Measurements from ENCODE around the gene PILRA. TPM values are rescaled to one million over a fixed set of nuclear protein-coding genes. Genes with fewer than 3 reads are reported as not detected.

The PILRA gene
- total RNA-seq, 4 donors from 2014 or later, result 3.3 to 20.6 (median 6.7) TPM

DNA sequence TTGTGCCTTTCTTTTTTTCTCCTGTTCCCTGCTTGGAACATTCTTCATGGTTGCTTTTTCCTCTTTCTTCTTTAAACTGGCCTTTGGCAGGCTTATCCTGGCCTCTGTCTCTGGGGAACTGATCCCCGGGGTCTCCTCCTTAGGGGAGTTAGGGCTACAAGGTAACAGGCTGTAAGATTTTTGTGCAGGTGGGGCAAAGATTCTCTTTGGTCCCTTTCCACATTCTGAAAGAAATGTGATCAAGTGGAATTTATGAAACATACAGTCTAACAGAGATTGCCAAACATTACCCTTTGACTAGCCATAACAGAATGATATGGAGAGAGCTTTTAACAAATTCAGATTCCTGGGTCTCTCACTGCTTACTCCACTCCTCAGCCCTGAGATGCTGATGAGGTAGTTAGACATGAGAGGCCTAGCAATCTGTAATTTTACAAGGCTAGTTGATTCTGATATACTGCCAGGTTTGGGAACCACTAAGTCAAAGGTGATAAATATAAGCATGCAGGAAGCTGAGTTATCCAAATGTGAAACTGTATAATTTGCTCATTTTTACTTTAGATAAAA lies 46.5 kb downstream of the PILRA start:
- no peak for DNase-seq
- Histone ChIP-seq H3K4me1 (no peaks in the 10 kb centered on the region), H3K27me3 (no peaks in the 10 kb centered on the region), H3K9me3 (no peaks in the 10 kb centered on the region), H3K4me3 (no peak overlapping the region), H3K36me3 (no peaks in the 10 kb centered on the region), H3K27ac (no peak overlapping the region)
- intact Hi-C loops (cut with DNase I; ENCODE audit: low total_unique reads), result no loop called here
- TF ChIP-seq, protein P1, sequence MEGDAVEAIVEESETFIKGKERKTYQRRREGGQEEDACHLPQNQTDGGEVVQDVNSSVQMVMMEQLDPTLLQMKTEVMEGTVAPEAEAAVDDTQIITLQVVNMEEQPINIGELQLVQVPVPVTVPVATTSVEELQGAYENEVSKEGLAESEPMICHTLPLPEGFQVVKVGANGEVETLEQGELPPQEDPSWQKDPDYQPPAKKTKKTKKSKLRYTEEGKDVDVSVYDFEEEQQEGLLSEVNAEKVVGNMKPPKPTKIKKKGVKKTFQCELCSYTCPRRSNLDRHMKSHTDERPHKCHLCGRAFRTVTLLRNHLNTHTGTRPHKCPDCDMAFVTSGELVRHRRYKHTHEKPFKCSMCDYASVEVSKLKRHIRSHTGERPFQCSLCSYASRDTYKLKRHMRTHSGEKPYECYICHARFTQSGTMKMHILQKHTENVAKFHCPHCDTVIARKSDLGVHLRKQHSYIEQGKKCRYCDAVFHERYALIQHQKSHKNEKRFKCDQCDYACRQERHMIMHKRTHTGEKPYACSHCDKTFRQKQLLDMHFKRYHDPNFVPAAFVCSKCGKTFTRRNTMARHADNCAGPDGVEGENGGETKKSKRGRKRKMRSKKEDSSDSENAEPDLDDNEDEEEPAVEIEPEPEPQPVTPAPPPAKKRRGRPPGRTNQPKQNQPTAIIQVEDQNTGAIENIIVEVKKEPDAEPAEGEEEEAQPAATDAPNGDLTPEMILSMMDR (IDR thresholded peaks at IDR 0.05), result no peak
- TF ChIP-seq POLR2A (IDR thresholded peaks at IDR 0.05), result no peak

DNA sequence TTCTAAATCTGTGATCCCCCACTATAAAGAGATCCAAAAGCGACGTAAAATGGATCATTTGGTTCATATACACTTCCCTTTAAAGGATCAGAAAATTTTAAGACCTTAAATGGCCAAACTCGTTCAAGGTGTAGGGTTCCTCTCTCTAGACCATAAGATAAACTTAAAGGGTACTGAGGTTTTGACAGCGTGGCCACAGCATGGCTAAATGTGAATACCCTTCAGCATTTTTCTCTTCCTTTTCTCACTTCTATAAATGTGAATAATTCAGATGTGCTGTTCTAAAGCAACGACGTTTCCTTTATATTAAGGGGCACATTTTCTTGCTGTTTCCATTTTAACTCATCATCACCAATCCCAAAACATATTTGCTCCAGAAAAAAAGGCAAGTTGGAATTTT lies 50.0 kb downstream of the PILRA start:
- peaks cover 0 to 5% of the 10 kb centered on the region in 2 donors for H3K4me1 ChIP-seq
- H3K36me3 ChIP-seq, result no peaks in the 10 kb centered on the region
- H3K27me3 ChIP-seq, result no peaks in the 10 kb centered on the region
- TF ChIP-seq, protein P1 (IDR thresholded peaks at IDR 0.05), result no peak
- TF ChIP-seq POLR2A (IDR thresholded peaks at IDR 0.05), result no peak
- no peak overlapping the region for H3K27ac ChIP-seq
- no peak for DNase-seq
- no peaks in the 10 kb centered on the region for H3K9me3 ChIP-seq
- no peak overlapping the region for H3K4me3 ChIP-seq
- intact Hi-C loops (cut with DNase I; ENCODE audit: low total_unique reads), result no loop called here

GRCh38 chr7:100425347-100425746 lies 52.1 kb downstream of the PILRA start:
- Histone ChIP-seq H3K4me3 (no peak overlapping the region), H3K9me3 (no peaks in the 10 kb centered on the region), H3K4me1 (peaks cover 0 to 6% of the 10 kb centered on the region in 2 donors), H3K27me3 (no peaks in the 10 kb centered on the region), H3K27ac (no peak overlapping the region), H3K36me3 (no peaks in the 10 kb centered on the region)
- no peak for DNase-seq
- no peak for TF ChIP-seq POLR2A (IDR thresholded peaks at IDR 0.05)
- TF ChIP-seq, protein P1 (IDR thresholded peaks at IDR 0.05), result no peak
- intact Hi-C loops (cut with DNase I; ENCODE audit: low total_unique reads), result no loop called here

GRCh38 chr7:100426516-100426915 lies 53.2 kb downstream of the PILRA start:
- intact Hi-C loops (cut with DNase I; ENCODE audit: low total_unique reads), result no loop called here
- DNase-seq, result no peak
- no peaks in the 10 kb centered on the region for H3K27me3 ChIP-seq
- H3K36me3 ChIP-seq, result no peaks in the 10 kb centered on the region
- no peak for TF ChIP-seq POLR2A (IDR thresholded peaks at IDR 0.05)
- TF ChIP-seq, protein P1 (IDR thresholded peaks at IDR 0.05), result no peak
- H3K4me3 ChIP-seq, result no peak overlapping the region
- H3K9me3 ChIP-seq, result no peaks in the 10 kb centered on the region
- H3K4me1 ChIP-seq, result peaks cover 0 to 17% of the 10 kb centered on the region in 2 donors
- no peak overlapping the region for H3K27ac ChIP-seq

- no peak for DNase-seq
- Histone ChIP-seq H3K4me1 (peaks cover 0 to 19% of the 10 kb centered on the region in 2 donors), H3K36me3 (no peaks in the 10 kb centered on the region), H3K27ac (peak overlapping the region; percentile 99 to 100), H3K4me3 (peak overlapping the region; percentile 72 to 77), H3K27me3 (no peaks in the 10 kb centered on the region), H3K9me3 (no peaks in the 10 kb centered on the region)
- intact Hi-C loops (cut with DNase I; ENCODE audit: low total_unique reads), result no loop called here
- TF ChIP-seq, protein P1 (IDR thresholded peaks at IDR 0.05), result no peak
- TF ChIP-seq POLR2A (IDR thresholded peaks at IDR 0.05), result no peak
Observed at GRCh38 chr7:100427762-100428198, 54.5 kb downstream of the PILRA start.

All from uterus (tissue), 4 donors.